HCT116 (cell line): ENCODE results near the gene CPNE8. TPM values are rescaled to one million over a fixed set of nuclear protein-coding genes. Genes with fewer than 3 reads are reported as not detected.

Experiments used
- ATAC-seq: fragments of 200-7000 bp; cut with Tn5 transposase; 2 replicates; pipeline ENCODE4 v1.9.1; 2020; ENCODE audit warnings: mild to moderate bottlenecking, moderate library complexity
- BruUV-seq: library from RNA; stranded (reverse); fragments of 400-500 nt; replicated peaks from 2 replicates; lab custom pipeline; 2021; lab: Mats Ljungman, UMichigan
- CTCF ChIA-PET: fragments of 300-600 bp; sonication (Branson Sonifier 250); formaldehyde crosslinking; loops from one replicate; lab custom pipeline; 2021; ENCODE audit warnings: antibody characterized with exemption; lab: Charles Lee
- POLR2A ChIA-PET: fragments of 300-600, 350-600 bp; sonication (Branson Sonifier 250); formaldehyde crosslinking; loops from one replicate; lab custom pipeline; 2021; ENCODE audit warnings: antibody characterized with exemption; lab: Charles Lee
- RAD21 ChIA-PET, 2 experiments: fragments of 300-600 bp; sonication (Branson Sonifier 250); formaldehyde crosslinking; loops; one replicate each; lab custom pipeline; 2023; ENCODE audit warnings: low total read pairs in 2 of 2; ENCODE audit not compliant: uncharacterized antibody in 2 of 2, unreplicated experiment in 2 of 2, low non-redundant PET in 1 of 2; lab: Charles Lee
- DNase-seq: peaks from one replicate; pipeline ENCODE4 v3.0.0-alpha.2; 2010; ENCODE audit warnings: low read depth, low spot score
- H2AFZ ChIP-seq: fragments of 200-600 bp; shearing (Covaris generic), sonication (generic); 2 replicates; pipeline ENCODE4 v1.6.1; 2017; ENCODE audit warnings: low read depth, mixed run types, mixed read lengths, antibody characterized with exemption, low read length; ENCODE audit not compliant: poor library complexity, severe bottlenecking
- H3K27ac ChIP-seq: 2 replicates; pipeline ENCODE4 v1.5.1; 2012; ENCODE audit warnings: low read depth, low read length
- H3K27me3 ChIP-seq: fragments of 200-600 bp; sonication (generic); 2 replicates; pipeline ENCODE4 v1.6.1; 2016; ENCODE audit warnings: mixed run types, low read length, mixed read lengths; ENCODE audit not compliant: insufficient read depth
- H3K36me3 ChIP-seq, 2 experiments: fragments of 200-500 bp in 1 of 2; fragments of 200-600 bp in 1 of 2; sonication (Bioruptor generic) in 1 of 2; sonication (generic) in 1 of 2; 2 replicates each; pipeline versions ENCODE4 v1.5.1 to v1.6.1; 2014 to 2016; ENCODE audit warnings: low read length in 2 of 2, inconsistent platforms in 1 of 2, mixed read lengths in 1 of 2, mixed run types in 1 of 2; ENCODE audit not compliant: insufficient read depth in 2 of 2, control insufficient read depth in 1 of 2
- H3K4me1 ChIP-seq, 2 experiments: fragments of 200-600 bp in 1 of 2; sonication (generic) in 1 of 2; 2 replicates each; pipeline versions ENCODE4 v1.5.1 to v1.6.1; 2012 to 2017; ENCODE audit warnings: low read length in 2 of 2, inconsistent platforms in 1 of 2, mild to moderate bottlenecking in 1 of 2, mixed read lengths in 1 of 2, mixed run types in 1 of 2, moderate library complexity in 1 of 2; ENCODE audit not compliant: insufficient read depth in 2 of 2, control insufficient read depth in 1 of 2
- H3K4me2 ChIP-seq: fragments of 200-600 bp; sonication (generic); 2 replicates; pipeline ENCODE4 v1.6.1; 2017; ENCODE audit warnings: mixed run types, low read length, mixed read lengths
- H3K4me3 ChIP-seq, 2 experiments: fragments of 200-600 bp in 1 of 2; sonication (generic) in 1 of 2; replicated peaks in 1 of 2; 2 replicates each; pipeline ENCODE4 v1.5.1; 2011 to 2016; ENCODE audit warnings: low read length in 2 of 2, control low read depth in 1 of 2, low read depth in 1 of 2, mild to moderate bottlenecking in 1 of 2, mixed read lengths in 1 of 2, mixed run types in 1 of 2
- H3K79me2 ChIP-seq: fragments of 200-600 bp; sonication (generic); 2 replicates; pipeline ENCODE4 v1.6.1; 2017; ENCODE audit warnings: mild to moderate bottlenecking, mixed run types, low read length, moderate library complexity, mixed read lengths; ENCODE audit not compliant: insufficient read depth
- H3K9ac ChIP-seq: fragments of 200-600 bp; sonication (generic); 2 replicates; pipeline ENCODE4 v1.6.1; 2016; ENCODE audit warnings: low read length, mixed read lengths
- H3K9me2 ChIP-seq: fragments of 200-600 bp; sonication (generic), shearing (Covaris generic); 2 replicates; pipeline ENCODE4 v1.6.1; 2017; ENCODE audit warnings: mixed run types, mild to moderate bottlenecking, moderate library complexity; ENCODE audit not compliant: insufficient read depth
- H3K9me3 ChIP-seq, 2 experiments: fragments of 200-500 bp in 1 of 2; fragments of 200-600 bp in 1 of 2; sonication (Bioruptor generic) in 1 of 2; sonication (generic) in 1 of 2; 2 replicates each; pipeline ENCODE4 v1.6.1; 2014 to 2017; ENCODE audit warnings: low read length in 2 of 2, mixed read lengths in 2 of 2, inconsistent platforms in 1 of 2, low read depth in 1 of 2, mild to moderate bottlenecking in 1 of 2, mixed run types in 1 of 2, moderate library complexity in 1 of 2; ENCODE audit not compliant: control insufficient read depth in 1 of 2, insufficient read depth in 1 of 2
- H4K20me1 ChIP-seq: fragments of 200-600 bp; sonication (generic), shearing (Covaris generic); 2 replicates; pipeline ENCODE4 v1.6.1; 2017; ENCODE audit warnings: mixed run types, mild to moderate bottlenecking, moderate library complexity; ENCODE audit not compliant: insufficient read depth
- ATF3 ChIP-seq: IDR thresholded peaks from 2 replicates; pipeline ENCODE4 v1.6.1; 2012
- CEBPB ChIP-seq: IDR thresholded peaks from 2 replicates; pipeline ENCODE4 v1.6.1; 2012; ENCODE audit warnings: low read depth
- ELF1 ChIP-seq: IDR thresholded peaks from 2 replicates; pipeline ENCODE4 v1.6.1; 2012; ENCODE audit warnings: low read depth, borderline replicate concordance
- POLR2A ChIP-seq: IDR thresholded peaks from 2 replicates; pipeline ENCODE4 v1.7.0; 2011; ENCODE audit warnings: borderline replicate concordance; ENCODE audit not compliant: insufficient read depth, insufficient read length; ENCODE audit errors: extremely low read depth
- REST ChIP-seq: IDR thresholded peaks from 2 replicates; pipeline ENCODE4 v1.6.1; 2012; ENCODE audit warnings: low read depth
- SIN3A ChIP-seq: IDR thresholded peaks from 2 replicates; pipeline ENCODE4 v1.6.1; 2012; ENCODE audit warnings: low read depth
- SP1 ChIP-seq: IDR thresholded peaks from 2 replicates; pipeline ENCODE4 v1.6.1; 2012; ENCODE audit warnings: low read depth
- SRF ChIP-seq: IDR thresholded peaks from 2 replicates; pipeline ENCODE4 v1.6.1; 2012; ENCODE audit warnings: low read depth
- YY1 ChIP-seq: IDR thresholded peaks from 2 replicates; pipeline ENCODE4 v1.6.1; 2011; ENCODE audit warnings: low read length, low read depth, moderate library complexity, mild to moderate bottlenecking; ENCODE audit not compliant: insufficient replicate concordance; ENCODE audit errors: extremely low read depth
- ZFX ChIP-seq: fragments of 450-650 bp; IDR thresholded peaks from 2 replicates; pipeline ENCODE4 v1.6.1; 2017
- ZNF274 ChIP-seq: fragments of 200-500 bp; sonication (Bioruptor generic); IDR thresholded peaks from 2 replicates; pipeline ENCODE4 v1.6.1; 2014; ENCODE audit warnings: mild to moderate bottlenecking, low read depth, low read length, inconsistent platforms
- intact Hi-C: fragments of 100-400 bp; cut with micrococcal nuclease; formaldehyde crosslinking; loops from 2 replicates; pipeline ENCODE4 v1.10.0; 2022
- total RNA-seq: library from RNA; stranded (reverse); gene quantifications from one replicate; pipeline ENCODE4 v1.2.1, GENCODE V29; 2021; ENCODE audit not compliant: unreplicated experiment

CPNE8 gene
- total RNA-seq, 1 experiment from 2014 or later: 14.2 TPM

- no peak for ATAC-seq
- intact Hi-C loops: no loop called here
- Histone ChIP-seq H3K4me2 (no peak overlapping the region), H3K79me2 (no peaks in the 10 kb centered on the region), H4K20me1 (no peaks in the 10 kb centered on the region), H3K9me2 (no peaks in the 10 kb centered on the region), H3K27ac (no peak overlapping the region), H3K4me3 (no peak overlapping the region), H3K4me1 (no peaks in the 10 kb centered on the region), H3K36me3 (no peaks in the 10 kb centered on the region), H3K9me3 (no peaks in the 10 kb centered on the region), H3K9ac (no peak overlapping the region), H2AFZ (no peak overlapping the region), H3K27me3 (no peaks in the 10 kb centered on the region)
- ChIA-PET CTCF (no interaction called here), RAD21 (no interaction called here), POLR2A (no interaction called here)
- TF ChIP-seq ZNF274: no peak
- no peak for TF ChIP-seq REST
- TF ChIP-seq CEBPB: no peak
- no peak for TF ChIP-seq SRF
- no peak for TF ChIP-seq YY1
- TF ChIP-seq SP1: no peak
- TF ChIP-seq POLR2A: no peak
- TF ChIP-seq ELF1: no peak
- no peak for TF ChIP-seq ZFX
- no peak for TF ChIP-seq SIN3A
- TF ChIP-seq ATF3: no peak
- no TSS peak for BruUV-seq
- no peak for DNase-seq
Observed at GRCh38 chr12:38772437-38772836, 133.0 kb downstream of the CPNE8 start.
